Adrenal gland (tissue), 12 donors: ENCODE data around the gene FARP1. TPM values are rescaled to one million over a fixed set of nuclear protein-coding genes. Genes with fewer than 3 reads are reported as not detected.

ENCODE experiments used
- DNase-seq, 7 donors: peaks; one replicate each; pipeline ENCODE4 v3.0.0-alpha.2; 2019 to 2020
- H3K27ac ChIP-seq, 5 donors: fragments of 200-600 bp; sonication (generic) in 4 of 5; 1 replicate in 3 of 5; 2 replicates in 2 of 5; pipeline versions ENCODE4 v1.5.1 to v1.8.0; 2016 to 2020; ENCODE audit warnings: mild to moderate bottlenecking in 1 of 5
- H3K27me3 ChIP-seq: fragments of 200-600 bp; 2 replicates; pipeline ENCODE4 v1.8.0; 2021
- H3K36me3 ChIP-seq, 2 donors: fragments of 200-600 bp; replicated peaks in 1 of 2; 1 replicate in 1 of 2; 2 replicates in 1 of 2; pipeline versions ENCODE4 v1.5.1 to v1.8.0; 2018 to 2022
- H3K4me1 ChIP-seq, 2 donors: fragments of 200-600 bp; replicated peaks in 1 of 2; 1 replicate in 1 of 2; 2 replicates in 1 of 2; pipeline versions ENCODE4 v1.5.1 to v1.8.0; 2018 to 2021
- H3K4me3 ChIP-seq, 4 donors: fragments of 200-600 bp; sonication (generic) in 3 of 4; one replicate each; pipeline ENCODE4 v1.5.1; 2016 to 2018
- H3K9me3 ChIP-seq, 3 donors: fragments of 200-600 bp; sonication (generic) in 1 of 3; replicated peaks in 1 of 3; 1 replicate in 2 of 3; 2 replicates in 1 of 3; pipeline versions ENCODE4 v1.5.1 to v1.8.0; 2016 to 2021
- POLR2A ChIP-seq, 2 donors: fragments of 450-650 bp; IDR thresholded peaks; one replicate each; pipeline ENCODE4 v1.6.1; 2017; ENCODE audit warnings: antibody characterized with exemption in 2 of 2, mild to moderate bottlenecking in 2 of 2, moderate library complexity in 1 of 2
- WGBS, 4 donors: extraction: QIAGEN DNeasy Blood & Tissue Kit in 2 of 4; methylation state at CpG; one replicate each; pipeline versions ENCODE4 v1.1.5 to v1.1.7; 2013 to 2017; 5-methylcytosine and 5-hydroxymethylcytosine counted together
- intact Hi-C, 2 donors: fragments of 100-400 bp; cut with DNase I; formaldehyde crosslinking; loops; one replicate each; pipeline versions ENCODE4 v1.14.1 to v1.15.0; 2022 to 2023
- polyA plus RNA-seq, 3 donors: library from polyadenylated mRNA; stranded (reverse); fragments of 200-250 nt in 2 of 3; fragments of 350-450 nt in 1 of 3; fragmentation: Illumina TruSeq in 1 of 3; extraction: RNeasy Lipid Tissue Mini Kit (QIAGEN cat#74804) in 1 of 3; gene quantifications; one replicate each; pipeline ENCODE4 v1.2.3, GENCODE V29; 2013 to 2014
- total RNA-seq, 9 donors: library from RNA; depleted of rRNA in 4 of 9; stranded (reverse); fragments of >200 nt in 4 of 9; fragments of 120-200 nt in 1 of 9; fragmentation: NEBNext Ultra II Directional in 1 of 9; extraction: Animal tissue kit (Norgen Biotek cat#: 25700) in 1 of 9; gene quantifications; one replicate each; pipeline versions ENCODE4 v1.1.0 to v1.2.4, GENCODE V29; 2013 to 2023
- TF ChIP-seq, protein P1 (sequence below), 6 experiments: fragments of 450-650 bp in 4 of 6; fragments of 200-600 bp in 2 of 6; sonication (generic) in 1 of 6; IDR thresholded peaks; 1 replicate in 5 of 6; 2 replicates in 1 of 6; pipeline versions ENCODE4 v1.5.1 to v1.8.0; 2016 to 2021; ENCODE audit warnings: antibody characterized with exemption in 6 of 6, mild to moderate bottlenecking in 2 of 6, moderate library complexity in 1 of 6
- donor health status: healthy with polysubstance abuse.
- donor health status: Bipolar disorder and iron deficiency.
- donor health status: DM: yes; HTN: yes; CAD: no.
- donor health status: DM: no; HTN: no; CAD: no.
- donor health status: DM: no; HTN: no; CAD: no.
- donor health status: DM: yes; HTN: yes; CAD: no.

FARP1 gene
- total and polyA plus RNA-seq, 12 donors, result 27.1 to 304 (median 71.6) TPM

DNA sequence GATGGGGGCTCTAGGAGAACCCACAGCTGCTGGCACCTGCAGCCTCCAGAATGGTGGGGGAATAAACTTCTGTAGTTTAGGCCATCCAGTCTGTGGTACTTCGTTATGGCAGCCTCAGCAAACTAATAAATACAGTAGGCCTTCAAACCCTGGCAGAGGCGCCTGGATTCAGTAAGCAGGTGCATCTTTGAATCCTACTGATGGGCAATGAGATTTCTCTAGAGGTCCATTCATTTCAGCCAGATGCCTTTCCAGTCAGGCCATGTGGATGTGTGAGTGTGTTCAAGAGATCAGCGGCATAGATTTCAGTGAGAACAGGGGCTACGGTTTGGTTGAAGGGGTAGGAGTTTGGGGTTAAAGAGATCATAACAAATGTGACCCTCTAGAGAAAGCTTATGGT, 217.7 kb downstream of the FARP1 start:
- Histone ChIP-seq H3K4me3 (no peak overlapping the region), H3K36me3 (no peaks in the 10 kb centered on the region), H3K9me3 (no peaks in the 10 kb centered on the region), H3K4me1 (no peaks in the 10 kb centered on the region), H3K27me3 (no peaks in the 10 kb centered on the region), H3K27ac (no peak overlapping the region)
- TF ChIP-seq, protein P1, sequence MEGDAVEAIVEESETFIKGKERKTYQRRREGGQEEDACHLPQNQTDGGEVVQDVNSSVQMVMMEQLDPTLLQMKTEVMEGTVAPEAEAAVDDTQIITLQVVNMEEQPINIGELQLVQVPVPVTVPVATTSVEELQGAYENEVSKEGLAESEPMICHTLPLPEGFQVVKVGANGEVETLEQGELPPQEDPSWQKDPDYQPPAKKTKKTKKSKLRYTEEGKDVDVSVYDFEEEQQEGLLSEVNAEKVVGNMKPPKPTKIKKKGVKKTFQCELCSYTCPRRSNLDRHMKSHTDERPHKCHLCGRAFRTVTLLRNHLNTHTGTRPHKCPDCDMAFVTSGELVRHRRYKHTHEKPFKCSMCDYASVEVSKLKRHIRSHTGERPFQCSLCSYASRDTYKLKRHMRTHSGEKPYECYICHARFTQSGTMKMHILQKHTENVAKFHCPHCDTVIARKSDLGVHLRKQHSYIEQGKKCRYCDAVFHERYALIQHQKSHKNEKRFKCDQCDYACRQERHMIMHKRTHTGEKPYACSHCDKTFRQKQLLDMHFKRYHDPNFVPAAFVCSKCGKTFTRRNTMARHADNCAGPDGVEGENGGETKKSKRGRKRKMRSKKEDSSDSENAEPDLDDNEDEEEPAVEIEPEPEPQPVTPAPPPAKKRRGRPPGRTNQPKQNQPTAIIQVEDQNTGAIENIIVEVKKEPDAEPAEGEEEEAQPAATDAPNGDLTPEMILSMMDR (IDR thresholded peaks at IDR 0.05), result no peak
- TF ChIP-seq POLR2A (IDR thresholded peaks at IDR 0.05), result no peak
- WGBS, 4 donors, result 92 to 97% (median 95%) methylated on average over 4 of the region's 4 CpGs
- DNase-seq, result no peak
- intact Hi-C loops, result no loop called here

DNA sequence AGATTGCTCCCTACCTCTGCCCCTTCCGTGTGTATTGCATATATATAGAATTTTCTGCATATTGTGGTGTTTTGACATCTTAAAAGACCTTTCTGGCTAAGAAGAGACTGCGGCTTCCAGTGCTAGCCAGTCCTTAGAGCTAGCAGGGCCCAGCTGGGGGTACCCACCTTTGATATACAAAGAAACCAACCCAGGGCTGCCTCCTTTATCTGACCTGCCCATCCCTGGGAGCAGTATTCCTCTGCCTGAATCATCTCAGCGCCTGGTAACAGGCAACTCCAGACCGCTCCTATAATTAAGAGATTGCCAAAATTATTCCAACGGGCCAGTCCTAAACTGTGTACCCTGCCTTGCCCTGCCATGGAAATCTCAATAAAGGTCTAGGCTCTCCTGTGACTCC, 220.4 kb downstream of the FARP1 start:
- H3K4me3 ChIP-seq, result no peak overlapping the region
- intact Hi-C loops, result no loop called here
- TF ChIP-seq, protein P1 (IDR thresholded peaks at IDR 0.05), result no peak
- TF ChIP-seq POLR2A (IDR thresholded peaks at IDR 0.05), result no peak
- H3K27me3 ChIP-seq, result no peaks in the 10 kb centered on the region
- no peaks in the 10 kb centered on the region for H3K36me3 ChIP-seq
- 93 to 100% (median 95%) methylated on average over 3 to 5 of the region's 5 CpGs for WGBS, 4 donors
- no peaks in the 10 kb centered on the region for H3K9me3 ChIP-seq
- H3K27ac ChIP-seq, result no peak overlapping the region
- no peak for DNase-seq
- H3K4me1 ChIP-seq, result no peaks in the 10 kb centered on the region

DNA sequence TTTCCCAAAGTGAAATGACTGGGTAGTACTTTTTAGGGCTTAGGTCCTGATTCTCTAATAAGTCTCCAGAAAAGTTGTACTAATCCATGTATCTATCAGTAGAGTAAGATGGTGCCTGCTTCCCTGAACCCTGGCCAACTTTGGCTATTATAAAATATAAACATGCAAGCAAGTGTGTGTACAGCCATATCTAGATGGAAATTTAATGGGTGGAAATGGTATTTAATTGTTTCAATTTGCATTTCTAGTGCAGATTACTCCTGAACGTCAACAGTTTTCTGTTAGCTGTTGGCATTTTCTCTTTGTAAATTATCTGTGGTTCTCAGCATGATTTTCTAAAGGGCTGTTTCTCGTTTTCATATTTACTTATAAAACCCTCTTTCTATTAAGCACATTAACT, 221.3 kb downstream of the FARP1 start:
- TF ChIP-seq POLR2A (IDR thresholded peaks at IDR 0.05), result no peak
- TF ChIP-seq, protein P1 (IDR thresholded peaks at IDR 0.05), result no peak
- WGBS, 4 donors, result 83 to 92% (median 86%) methylated on average over 2 of the region's 2 CpGs
- Histone ChIP-seq H3K4me3 (no peak overlapping the region), H3K36me3 (no peaks in the 10 kb centered on the region), H3K27me3 (no peaks in the 10 kb centered on the region), H3K4me1 (no peaks in the 10 kb centered on the region), H3K27ac (no peak overlapping the region), H3K9me3 (no peaks in the 10 kb centered on the region)
- no peak for DNase-seq
- intact Hi-C loops, result no loop called here

DNA sequence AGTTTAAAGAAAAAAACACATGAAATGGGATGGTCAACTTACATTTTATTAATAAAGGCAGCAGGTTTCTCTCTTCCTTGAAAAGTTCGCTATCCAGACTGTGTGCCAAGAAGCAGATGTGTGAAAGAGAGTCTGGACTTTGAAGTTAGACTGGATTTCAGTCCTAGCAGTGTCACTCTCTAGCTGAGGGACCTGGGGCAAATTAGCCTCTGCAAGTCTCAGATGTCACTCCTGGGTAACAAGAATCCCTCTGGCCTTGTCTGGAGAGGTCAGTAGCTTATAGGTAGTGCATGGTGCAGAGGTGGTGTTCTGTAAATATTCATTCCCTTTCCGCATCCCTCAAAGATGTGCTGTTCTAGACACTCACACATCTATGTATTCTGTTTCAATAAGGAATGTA, 221.8 kb downstream of the FARP1 start:
- no peaks in the 10 kb centered on the region for H3K9me3 ChIP-seq
- H3K27me3 ChIP-seq, result no peaks in the 10 kb centered on the region
- TF ChIP-seq POLR2A (IDR thresholded peaks at IDR 0.05), result no peak
- TF ChIP-seq, protein P1 (IDR thresholded peaks at IDR 0.05), result no peak
- no peak overlapping the region for H3K4me3 ChIP-seq
- no peaks in the 10 kb centered on the region for H3K4me1 ChIP-seq
- 90 to 95% (median 95%) methylated on average over 2 of the region's 2 CpGs for WGBS, 4 donors
- no peaks in the 10 kb centered on the region for H3K36me3 ChIP-seq
- H3K27ac ChIP-seq, result no peak overlapping the region
- intact Hi-C loops, result no loop called here
- no peak for DNase-seq
